IMR-90 (cell line): ENCODE data around the gene SORL1.

ENCODE experiments used
- CTCF ChIP-seq: conservative IDR thresholded peaks from 2 replicates; pipeline ENCODE4 v1.5.1; 2012; ENCODE audit warnings: mild to moderate bottlenecking, low read depth, low read length, improper control_type of control experiment
- POLR2A ChIP-seq: IDR thresholded peaks from 2 replicates; pipeline ENCODE4 v1.6.1; 2012; ENCODE audit warnings: mild to moderate bottlenecking, low read depth, low read length

DNA sequence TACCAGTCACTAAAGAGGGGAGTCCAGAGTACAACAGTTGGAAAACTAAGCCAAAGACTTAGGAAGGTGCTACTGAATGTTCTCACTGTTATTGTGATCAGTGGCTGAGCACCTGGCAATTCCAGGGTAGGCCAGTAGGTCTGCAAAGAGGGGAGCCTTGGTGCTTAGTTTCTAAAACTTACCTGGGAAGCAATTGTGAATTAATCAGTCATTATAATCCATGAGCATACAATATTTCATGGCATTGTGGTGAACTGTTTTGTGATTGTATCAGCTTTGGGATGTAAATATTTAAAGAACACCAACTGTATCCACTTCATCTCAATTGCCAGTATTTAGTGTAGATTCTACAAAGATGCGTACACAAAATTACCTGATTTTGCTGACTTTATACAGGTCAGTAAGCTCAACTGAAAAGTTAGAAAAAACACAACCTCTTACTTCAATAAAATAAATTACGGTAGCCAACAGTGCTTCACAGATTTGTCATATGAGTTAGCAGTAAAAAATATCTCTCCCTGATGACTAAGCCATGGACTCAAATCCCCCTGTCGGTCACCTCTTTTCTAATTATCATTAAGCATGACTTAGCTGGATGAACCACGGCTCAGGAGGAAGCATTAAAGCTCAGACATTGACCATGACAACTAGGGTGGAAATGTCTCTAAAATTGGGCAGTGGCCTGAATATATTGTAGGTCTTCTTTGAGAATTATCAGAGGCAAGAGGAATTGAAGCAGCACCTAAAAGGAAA is 30.8 kb upstream of the SORL1 start:
- TF ChIP-seq CTCF (no peak), POLR2A (no peak)
